CD14-positive monocyte (primary cell): ENCODE measurements around the gene PCA3. TPM values are rescaled to one million over a fixed set of nuclear protein-coding genes. Genes with fewer than 3 reads are reported as not detected.

ENCODE experiments used
- DNase-seq, 3 donors: peaks; one replicate each; pipeline ENCODE4 v3.0.0-alpha.2; 2011 to 2022
- H2AFZ ChIP-seq: 2 replicates; pipeline ENCODE4 v1.6.0; 2012; ENCODE audit warnings: mild to moderate bottlenecking, low read depth, low read length, inconsistent platforms; ENCODE audit not compliant: insufficient read depth, poor library complexity, severe bottlenecking
- H3K27ac ChIP-seq, 2 donors: 1 replicate in 1 of 2; 2 replicates in 1 of 2; pipeline ENCODE4 v1.5.1; 2012 to 2013; ENCODE audit warnings: low read length in 2 of 2, control low read depth in 1 of 2, inconsistent platforms in 1 of 2, low read depth in 1 of 2, mild to moderate bottlenecking in 1 of 2
- H3K27me3 ChIP-seq, 2 donors: one replicate each; pipeline versions ENCODE4 v1.6.0 to v1.6.1; 2011 to 2013; ENCODE audit warnings: low read length in 2 of 2; ENCODE audit not compliant: control insufficient read depth in 2 of 2, insufficient read depth in 2 of 2
- H3K36me3 ChIP-seq, 2 donors: replicated peaks in 1 of 2; 1 replicate in 1 of 2; 2 replicates in 1 of 2; pipeline versions ENCODE4 v1.5.1 to v1.6.1; 2012 to 2013; ENCODE audit warnings: low read length in 2 of 2, control low read depth in 1 of 2, inconsistent platforms in 1 of 2, mild to moderate bottlenecking in 1 of 2; ENCODE audit not compliant: insufficient read depth in 2 of 2, control insufficient read depth in 1 of 2
- H3K4me1 ChIP-seq, 2 donors: 1 replicate in 1 of 2; 2 replicates in 1 of 2; pipeline versions ENCODE4 v1.5.1 to v1.6.1; 2012 to 2013; ENCODE audit warnings: low read length in 2 of 2, control low read depth in 1 of 2, inconsistent platforms in 1 of 2, mild to moderate bottlenecking in 1 of 2, moderate library complexity in 1 of 2; ENCODE audit not compliant: insufficient read depth in 2 of 2, control insufficient read depth in 1 of 2
- H3K4me2 ChIP-seq: replicated peaks from 2 replicates; pipeline ENCODE3; 2012; ENCODE audit warnings: low read length, moderate library complexity, mild to moderate bottlenecking; ENCODE audit not compliant: poor library complexity, severe bottlenecking; ENCODE audit errors: extremely low read depth
- H3K4me3 ChIP-seq, 3 experiments: fragments of 200-600 bp in 1 of 3; sonication (generic) in 1 of 3; replicated peaks in 1 of 3; 1 replicate in 2 of 3; 2 replicates in 1 of 3; pipeline ENCODE4 v1.5.1; 2011 to 2013; ENCODE audit warnings: low read length in 3 of 3, mild to moderate bottlenecking in 3 of 3, control low read depth in 2 of 3, low read depth in 2 of 3, inconsistent platforms in 1 of 3, moderate library complexity in 1 of 3
- H3K79me2 ChIP-seq: 2 replicates; pipeline ENCODE4 v1.6.0; 2012; ENCODE audit warnings: mild to moderate bottlenecking, control low read depth, inconsistent platforms, low read length, moderate library complexity; ENCODE audit not compliant: insufficient read depth
- H3K9ac ChIP-seq: 2 replicates; pipeline ENCODE4 v1.6.0; 2017; ENCODE audit warnings: low read length, mild to moderate bottlenecking; ENCODE audit not compliant: insufficient read depth, poor library complexity, severe bottlenecking
- H3K9me3 ChIP-seq, 2 donors: replicated peaks in 1 of 2; 1 replicate in 1 of 2; 2 replicates in 1 of 2; pipeline versions ENCODE4 v1.5.1 to v1.6.1; 2012 to 2013; ENCODE audit warnings: low read length in 2 of 2, control low read depth in 1 of 2; ENCODE audit not compliant: control insufficient read depth in 1 of 2, insufficient read depth in 1 of 2
- H4K20me1 ChIP-seq: 2 replicates; pipeline ENCODE4 v1.6.0; 2012; ENCODE audit warnings: mild to moderate bottlenecking, low read length, control low read depth, moderate library complexity; ENCODE audit not compliant: insufficient read depth
- H3K27ac Mint-ChIP-seq, 7 donors: one replicate each; pipeline ENCODE4 v1.8.0; 2020; ENCODE audit warnings: mild to moderate bottlenecking in 7 of 7, mixed read lengths in 7 of 7, moderate library complexity in 6 of 7, inconsistent platforms in 2 of 7
- H3K27me3 Mint-ChIP-seq, 3 donors: one replicate each; pipeline ENCODE4 v1.8.0; 2021 to 2022; ENCODE audit warnings: low read depth in 3 of 3, mild to moderate bottlenecking in 3 of 3, mixed read lengths in 3 of 3, moderate library complexity in 3 of 3, inconsistent platforms in 1 of 3
- H3K36me3 Mint-ChIP-seq, 2 donors: one replicate each; pipeline ENCODE4 v1.8.0; 2020; ENCODE audit warnings: mixed read lengths in 2 of 2, inconsistent platforms in 1 of 2, mild to moderate bottlenecking in 1 of 2
- H3K4me1 Mint-ChIP-seq: one replicate; pipeline ENCODE4 v1.8.0; 2020; ENCODE audit warnings: mild to moderate bottlenecking, mixed read lengths
- H3K4me3 Mint-ChIP-seq, 2 donors: one replicate each; pipeline ENCODE4 v1.8.0; 2020; ENCODE audit warnings: mild to moderate bottlenecking in 2 of 2, mixed read lengths in 2 of 2, moderate library complexity in 1 of 2
- H3K9me3 Mint-ChIP-seq, 7 donors: one replicate each; pipeline ENCODE4 v1.8.0; 2020 to 2022; ENCODE audit warnings: mixed read lengths in 7 of 7, mild to moderate bottlenecking in 6 of 7, moderate library complexity in 6 of 7, inconsistent platforms in 2 of 7
- CTCF ChIP-seq: fragments of 200-600 bp; IDR thresholded peaks from one replicate; pipeline ENCODE4 v1.8.0; 2022; ENCODE audit warnings: antibody characterized with exemption, mild to moderate bottlenecking
- WGBS: methylation state at CpG from one replicate; pipeline ENCODE4 v1.1.5; 2013; ENCODE audit warnings: missing lambda C conversion rate; ENCODE audit not compliant: insufficient coverage; 5-methylcytosine and 5-hydroxymethylcytosine counted together
- intact Hi-C, 2 donors: fragments of 100-400 bp; cut with micrococcal nuclease; formaldehyde crosslinking; loops; one replicate each; pipeline versions ENCODE4 v1.15.0 to v1.15.1; 2023
- polyA plus RNA-seq, 3 donors: library from polyadenylated mRNA; depleted of rRNA in 1 of 3; unstranded in 2 of 3; stranded (reverse) in 1 of 3; fragments of 300-500 nt in 2 of 3; fragments of >200 nt in 1 of 3; fragmentation: Illumina TruSeq in 2 of 3; gene quantifications; 1 replicate in 2 of 3; 2 replicates in 1 of 3; pipeline ENCODE4 v1.2.3, GENCODE V29; 2012 to 2021

The PCA3 gene
- polyA plus RNA-seq, 3 donors = 0.04 TPM; not detected in 2

DNA sequence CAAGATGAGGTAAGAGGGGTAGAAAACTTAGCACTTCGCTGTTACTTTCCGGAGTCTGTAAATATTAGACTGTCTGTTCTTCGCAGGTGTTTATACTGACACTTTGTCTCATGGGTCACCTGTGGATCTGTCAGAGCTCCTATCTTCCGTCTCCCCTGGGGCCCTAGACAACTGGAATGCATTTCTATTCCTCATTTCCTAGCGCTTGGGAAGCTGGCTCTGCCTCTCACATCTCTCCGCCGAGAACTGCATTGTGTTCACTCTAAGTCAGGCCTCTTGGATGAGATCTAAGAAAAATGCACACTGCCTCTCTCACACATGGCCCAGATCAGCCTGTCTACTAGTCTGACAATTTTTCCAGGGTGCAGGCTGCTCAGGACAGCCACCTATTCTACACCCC is 39.5 kb downstream of the PCA3 start:
- 98% methylated on average over 7 of the region's 7 CpGs for WGBS
- no peak overlapping the region for H3K9ac ChIP-seq
- DNase-seq = no peak
- Mint-ChIP-seq H3K27me3 (peaks cover 5 to 10% (median 7%) of the 10 kb centered on the region in 3 donors), H3K27ac (no peak overlapping the region), H3K4me3 (no peak overlapping the region), H3K9me3 (peaks cover 0 to 2% (median 0%) of the 10 kb centered on the region in 7 donors), H3K36me3 (no peaks in the 10 kb centered on the region), H3K4me1 (no peaks in the 10 kb centered on the region)
- no peak overlapping the region for H3K4me3 ChIP-seq
- H4K20me1 ChIP-seq = no peaks in the 10 kb centered on the region
- no peak overlapping the region for H2AFZ ChIP-seq
- no peak for TF ChIP-seq CTCF
- no peak overlapping the region for H3K4me2 ChIP-seq
- no peaks in the 10 kb centered on the region for H3K27me3 ChIP-seq
- H3K9me3 ChIP-seq = no peaks in the 10 kb centered on the region
- H3K27ac ChIP-seq = no peak overlapping the region
- no peaks in the 10 kb centered on the region for H3K4me1 ChIP-seq
- H3K79me2 ChIP-seq = no peaks in the 10 kb centered on the region
- no peaks in the 10 kb centered on the region for H3K36me3 ChIP-seq
- intact Hi-C loops = no loop called here

DNA sequence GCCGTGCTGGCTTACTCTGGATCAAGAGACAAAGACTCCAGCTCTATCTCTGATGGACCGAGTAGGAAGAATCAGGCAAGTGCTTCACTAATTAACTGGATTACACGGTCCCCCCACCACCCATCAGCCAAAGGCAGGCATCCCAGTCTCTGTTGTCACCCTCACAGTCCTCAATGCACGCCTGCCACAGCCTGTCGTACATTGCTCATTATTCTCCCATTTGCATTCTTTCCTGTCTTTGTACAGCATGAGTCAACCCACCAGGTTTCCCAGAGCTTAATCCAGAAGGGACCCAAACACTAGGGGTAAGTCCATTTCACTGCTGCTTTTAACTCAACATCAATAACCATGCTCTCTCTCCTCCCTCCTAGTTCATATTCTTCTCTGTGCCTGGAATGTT is 44.4 kb downstream of the PCA3 start:
- DNase-seq = no peak
- H3K79me2 ChIP-seq = no peaks in the 10 kb centered on the region
- Mint-ChIP-seq H3K27ac (no peak overlapping the region), H3K9me3 (peaks cover 0 to 2% (median 0%) of the 10 kb centered on the region in 7 donors), H3K27me3 (peaks cover 6 to 8% (median 7%) of the 10 kb centered on the region in 3 donors), H3K4me3 (no peak overlapping the region), H3K36me3 (no peaks in the 10 kb centered on the region), H3K4me1 (no peaks in the 10 kb centered on the region)
- no peak for TF ChIP-seq CTCF
- no peaks in the 10 kb centered on the region for H3K9me3 ChIP-seq
- no peak overlapping the region for H3K4me2 ChIP-seq
- no peaks in the 10 kb centered on the region for H3K27me3 ChIP-seq
- no peaks in the 10 kb centered on the region for H4K20me1 ChIP-seq
- H3K36me3 ChIP-seq = no peaks in the 10 kb centered on the region
- no peak overlapping the region for H2AFZ ChIP-seq
- H3K27ac ChIP-seq = no peak overlapping the region
- no peaks in the 10 kb centered on the region for H3K4me1 ChIP-seq
- WGBS = 88% methylated on average over 4 of the region's 5 CpGs
- no peak overlapping the region for H3K9ac ChIP-seq
- H3K4me3 ChIP-seq = no peak overlapping the region
- intact Hi-C loops = no loop called here
